HG02642 (cell line): Measurements from ENCODE around the gene PDCD2.
A peak's percentile ranks its signal among the peaks of the same experiment; 100 is the strongest.
"Not testable (repeated sequence)": the region's sequence is repeated elsewhere in the genome, so short reads cannot be mapped to it uniquely, and the experiment has no call there.

Source experiments
- ATAC-seq: cut with Tn5 transposase; IDR thresholded peaks from one replicate; pipeline ENCODE4 v1.9.1; 2021; ENCODE audit warnings: mild to moderate bottlenecking; ENCODE audit not compliant: unreplicated experiment, poor library complexity

Gene PDCD2

DNA sequence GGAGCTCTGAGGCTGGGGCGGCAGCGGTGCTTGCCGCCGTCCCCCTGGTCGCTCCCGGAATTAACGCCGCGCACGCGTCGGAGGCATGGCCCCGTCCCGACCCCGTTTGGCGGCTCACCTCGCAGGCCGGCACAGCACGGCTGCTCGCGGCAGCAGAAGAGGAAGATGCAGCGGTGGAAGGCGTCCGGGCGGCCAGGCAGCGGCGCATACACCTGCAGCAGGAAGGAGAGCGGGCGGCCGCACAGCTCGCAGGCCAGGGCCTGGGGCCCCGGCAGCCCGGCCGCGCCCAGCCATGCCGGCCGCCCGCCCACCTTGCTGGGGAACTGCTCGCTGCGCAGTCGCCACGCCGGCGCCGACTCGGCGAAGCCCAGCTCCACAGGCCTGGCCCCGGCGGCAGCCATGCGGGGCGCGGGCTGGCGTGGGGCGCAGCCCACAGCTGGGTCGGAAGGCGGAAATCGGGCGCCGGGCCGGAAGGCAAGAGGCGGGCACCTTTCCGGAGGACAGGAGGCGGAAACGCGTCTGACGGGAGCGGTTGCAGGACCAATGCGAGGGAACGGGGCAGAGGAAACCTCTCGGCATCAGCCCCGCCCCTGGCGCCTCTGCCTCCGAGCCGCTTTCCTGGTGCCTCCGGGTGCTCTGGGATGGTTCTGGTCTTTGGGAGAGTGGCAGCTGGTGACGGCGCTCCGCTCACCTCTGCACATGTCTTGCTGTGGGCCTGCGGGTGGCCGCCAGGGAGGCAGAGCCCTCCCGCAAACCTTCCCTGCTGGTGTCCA, at the start of gene PDCD2:
PDCD2 (minus strand) TSS at position 457 of the 773 bp plus-strand sequence; CDS start at position 401, 56 bp downstream.
- ATAC-seq = peak; percentile 98

DNA sequence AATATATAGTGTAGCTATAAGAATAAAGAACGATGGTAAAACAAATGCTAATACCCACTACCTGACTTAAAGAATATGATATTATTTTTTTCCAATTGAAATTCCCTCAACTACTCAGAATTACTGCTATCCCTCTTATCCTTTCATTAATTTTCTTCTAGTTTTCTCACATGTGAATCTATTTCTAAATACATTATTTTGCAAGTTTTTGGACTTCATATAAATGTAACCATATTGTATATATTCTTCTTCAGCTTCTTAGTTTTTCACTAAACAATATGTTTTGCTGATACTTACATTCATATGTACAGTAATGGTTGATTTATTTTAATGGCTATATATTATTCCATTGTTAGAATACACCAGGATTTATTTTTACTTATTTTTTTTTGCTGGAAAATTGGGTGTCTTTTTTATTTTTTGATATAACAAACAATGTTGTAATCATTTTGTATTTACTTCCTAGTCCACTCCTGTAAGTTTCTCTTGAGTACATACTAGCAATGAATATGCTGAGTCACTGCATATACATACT, 31.6 kb upstream of the PDCD2 start:
- ATAC-seq = not testable (repeated sequence)

- ATAC-seq = peak; percentile 97
Observed at GRCh38 chr6:170612256-170612804, 27.9 kb upstream of the PDCD2 start.

DNA sequence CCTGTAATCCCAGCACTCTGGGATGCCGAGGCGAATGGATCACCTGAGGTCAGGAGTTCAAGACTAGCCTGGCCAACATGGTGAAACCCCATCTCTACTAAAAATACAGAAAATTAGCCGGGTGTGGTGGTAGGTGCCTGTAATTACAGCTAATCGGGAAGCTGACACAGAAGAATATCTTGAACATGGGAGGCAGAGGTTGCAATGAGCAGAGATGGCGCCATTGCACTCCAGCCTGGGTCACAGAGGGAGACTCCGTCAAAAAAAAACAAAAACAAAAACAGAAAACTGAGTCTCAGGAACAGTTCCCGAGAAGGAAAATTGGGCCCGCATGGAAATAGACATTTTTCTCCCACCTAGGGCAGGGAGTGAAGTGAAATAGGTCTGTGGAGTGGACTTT, 24.8 kb upstream of the PDCD2 start:
- not testable (repeated sequence) for ATAC-seq

DNA sequence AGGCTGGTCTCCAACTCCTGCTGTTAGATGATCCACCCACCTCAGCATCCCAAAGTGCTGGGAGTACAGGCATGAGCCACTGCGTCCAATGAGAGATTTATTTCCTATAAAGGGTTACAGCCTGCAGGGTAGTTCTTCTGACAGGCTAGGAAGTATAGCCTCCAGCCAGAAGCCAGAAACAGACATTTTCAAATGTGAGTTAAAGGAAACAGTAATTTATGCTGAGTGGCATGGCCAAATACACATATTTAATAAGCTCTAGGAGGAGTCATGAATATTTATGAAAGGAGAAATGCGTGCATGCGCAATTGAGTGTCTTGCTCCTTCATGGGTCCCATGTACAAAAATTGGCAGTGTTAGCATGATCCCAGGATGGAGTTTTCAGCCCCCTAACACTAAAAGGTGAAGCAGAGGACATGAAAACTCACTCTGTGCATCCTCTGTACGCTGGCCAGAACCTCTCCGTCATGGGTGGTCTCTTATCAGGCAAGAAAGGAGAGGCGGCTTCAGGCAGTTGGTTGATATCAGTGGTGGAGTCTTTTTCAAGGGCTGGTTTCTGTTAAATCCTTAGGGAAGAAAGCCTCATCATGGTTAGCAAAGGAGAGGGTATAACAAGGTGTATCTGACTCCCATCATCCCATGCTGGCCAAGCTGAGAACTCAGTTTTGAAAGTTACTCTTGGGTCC, 21.3 kb upstream of the PDCD2 start:
- no peak for ATAC-seq

DNA sequence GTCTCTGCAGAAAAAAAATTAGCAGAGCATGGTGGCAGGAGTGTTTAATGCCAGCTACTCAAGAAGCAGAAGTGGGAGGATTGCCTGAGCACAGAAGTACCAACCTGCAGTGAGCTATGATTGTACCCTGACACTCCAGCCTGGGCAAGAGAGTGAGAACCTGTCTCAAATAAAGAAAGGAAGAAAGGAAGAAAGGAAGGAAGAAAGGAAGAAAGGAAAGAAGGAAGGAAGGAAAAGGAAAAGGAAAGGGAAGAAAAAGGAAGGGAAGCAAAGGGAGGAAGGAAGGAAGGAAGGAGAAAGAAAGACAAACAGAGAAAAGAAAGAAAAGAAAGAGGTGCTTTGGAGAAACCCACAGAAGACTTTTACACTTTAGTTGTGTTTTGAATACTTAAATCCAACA, 12.8 kb upstream of the PDCD2 start:
- no peak for ATAC-seq

GRCh38 chr6:170596426-170596825, 12.0 kb upstream of the PDCD2 start:
- no peak for ATAC-seq

DNA sequence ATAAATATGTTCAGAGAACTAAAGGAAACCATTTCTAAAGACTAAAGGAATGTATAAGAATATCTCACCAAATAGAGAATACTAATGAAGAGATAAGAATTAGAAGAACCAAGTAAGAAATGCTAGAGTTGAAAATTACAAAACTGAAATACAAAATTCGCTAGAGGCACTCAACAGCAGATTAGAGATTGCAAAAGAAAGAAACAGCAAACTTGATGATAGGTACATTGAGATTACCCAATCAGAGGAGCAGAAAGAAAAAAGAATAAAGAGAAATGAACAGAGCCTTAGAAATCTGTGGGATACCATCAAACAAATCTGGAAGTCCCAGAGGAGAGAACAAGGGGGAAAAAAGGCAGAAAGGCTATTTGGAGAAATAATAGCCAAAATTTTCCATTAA, 6.3 kb upstream of the PDCD2 start:
- ATAC-seq = no peak

GRCh38 chr6:170584954-170585498, 589 bp upstream of the PDCD2 start:
- peak; percentile 32 for ATAC-seq

DNA sequence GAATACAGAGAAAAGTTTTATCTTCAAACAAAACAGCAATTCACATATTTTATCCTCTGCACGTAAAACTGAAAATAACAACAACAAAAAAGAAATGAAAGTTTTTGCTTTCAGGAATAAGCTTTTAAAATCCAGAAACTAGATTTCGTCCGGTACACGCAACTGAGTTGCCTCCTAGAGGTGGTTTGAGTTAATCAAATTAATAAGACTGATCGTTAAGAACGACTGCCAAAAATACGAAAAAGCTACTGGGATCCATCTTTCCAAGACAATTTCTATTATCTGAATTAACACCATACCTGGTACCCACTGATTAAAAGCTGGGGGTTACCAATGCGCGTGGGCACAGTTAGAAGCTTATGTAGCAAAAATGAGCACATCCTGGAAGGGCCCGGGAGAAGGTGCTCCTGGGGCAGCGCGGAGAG, 669 bp downstream of the PDCD2 start:
- no peak for ATAC-seq

DNA sequence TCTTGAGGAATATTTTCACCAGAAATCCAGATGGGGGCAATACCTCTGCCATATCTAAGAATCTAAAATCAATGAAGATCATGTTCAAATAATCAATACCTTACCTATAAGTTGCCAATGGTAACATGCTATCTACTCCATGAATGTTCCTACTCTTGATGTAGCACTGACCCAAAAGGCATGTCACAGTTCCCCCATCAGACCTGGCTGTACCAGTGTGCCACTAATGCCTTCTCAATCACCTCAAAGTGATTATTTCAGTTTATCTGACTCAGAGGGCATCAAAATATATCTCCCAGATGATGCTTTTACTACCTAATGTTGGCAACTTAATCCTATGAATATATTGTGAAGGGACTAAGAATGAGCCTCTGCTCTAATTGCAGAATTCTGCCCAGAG, 5.5 kb downstream of the PDCD2 start:
- ATAC-seq = no peak

- no peak for ATAC-seq
Observed at GRCh38 chr6:170575250-170575649, 9.2 kb downstream of the PDCD2 start.

DNA sequence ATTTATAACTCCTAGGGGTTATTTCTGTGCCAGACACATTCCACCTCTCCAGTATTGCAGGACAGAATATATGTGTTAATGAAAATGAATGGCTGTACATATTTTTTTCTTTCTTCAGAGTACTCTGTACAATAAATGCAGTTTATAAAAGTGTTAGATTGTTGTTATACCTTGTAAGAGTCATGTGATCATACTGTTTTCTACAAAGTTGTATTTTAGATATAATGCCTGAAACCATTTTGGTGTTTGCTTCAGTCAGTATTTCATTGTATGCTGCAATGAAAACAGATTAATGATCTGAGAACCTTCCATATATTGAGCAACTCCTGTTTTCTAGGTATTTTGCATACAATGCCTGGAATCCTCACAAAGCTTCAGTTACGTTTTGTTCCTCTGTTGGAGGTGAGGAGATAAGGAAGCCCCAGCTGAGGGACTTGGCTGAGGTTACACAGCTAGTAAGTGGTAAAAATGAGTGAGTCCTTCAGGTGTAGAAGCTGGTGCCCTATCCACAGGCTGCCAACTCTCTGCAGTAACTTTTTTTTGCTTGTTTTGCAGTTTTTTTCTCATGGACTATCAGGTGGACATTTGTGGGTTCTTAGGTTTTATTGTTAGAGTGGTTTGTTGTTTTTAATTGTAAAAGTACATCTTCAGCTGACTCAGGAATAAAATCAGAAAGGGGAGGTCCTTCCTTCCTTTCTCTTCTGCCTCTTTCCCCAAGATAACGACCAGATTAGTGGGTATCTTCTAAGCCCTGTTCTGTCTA, 11.6 kb downstream of the PDCD2 start:
- no peak for ATAC-seq

DNA sequence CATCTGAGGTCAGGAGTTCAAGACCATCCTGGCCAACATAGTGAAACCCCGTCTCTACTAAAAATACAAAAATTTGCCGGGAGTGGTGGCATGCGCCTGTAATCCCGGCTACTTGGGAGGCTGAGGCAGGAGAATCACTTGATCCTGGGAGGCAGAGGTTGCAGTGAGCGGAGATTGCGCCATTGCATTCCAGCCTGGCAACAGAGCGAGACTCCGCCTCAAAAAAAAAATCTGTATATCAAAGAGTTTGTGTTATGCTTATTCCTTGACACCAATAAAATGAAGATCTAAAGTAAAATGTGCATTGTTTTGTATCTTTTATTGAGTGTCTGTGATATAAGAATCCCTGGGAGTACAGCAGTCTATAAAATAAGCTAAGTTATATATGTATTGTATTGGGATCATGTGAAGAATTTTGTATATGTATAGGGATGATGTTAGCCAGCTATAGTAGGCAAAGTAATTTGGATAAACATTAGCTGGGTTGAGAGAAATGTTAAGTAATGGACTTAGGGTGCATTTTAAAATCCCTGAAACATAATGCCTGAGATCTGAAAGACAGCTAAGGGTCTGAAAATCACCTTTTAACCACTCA, 19.4 kb downstream of the PDCD2 start:
- ATAC-seq = no peak

DNA sequence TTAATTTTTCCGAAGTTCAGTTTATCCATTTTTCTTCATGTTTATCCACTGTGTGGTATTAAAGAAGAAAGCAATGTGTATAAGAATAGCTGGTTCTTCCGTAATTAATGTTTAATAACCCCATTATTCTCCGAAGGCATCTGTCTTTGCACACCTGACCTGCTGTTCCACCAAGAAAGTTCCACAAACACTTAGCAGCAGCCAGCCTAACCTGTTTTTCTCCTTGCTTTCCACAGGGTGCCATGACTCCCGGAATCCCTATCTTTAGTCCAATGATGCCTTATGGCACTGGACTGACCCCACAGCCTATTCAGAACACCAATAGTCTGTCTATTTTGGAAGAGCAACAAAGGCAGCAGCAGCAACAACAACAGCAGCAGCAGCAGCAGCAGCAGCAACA, 22.9 kb downstream of the PDCD2 start:
- ATAC-seq = no peak

DNA sequence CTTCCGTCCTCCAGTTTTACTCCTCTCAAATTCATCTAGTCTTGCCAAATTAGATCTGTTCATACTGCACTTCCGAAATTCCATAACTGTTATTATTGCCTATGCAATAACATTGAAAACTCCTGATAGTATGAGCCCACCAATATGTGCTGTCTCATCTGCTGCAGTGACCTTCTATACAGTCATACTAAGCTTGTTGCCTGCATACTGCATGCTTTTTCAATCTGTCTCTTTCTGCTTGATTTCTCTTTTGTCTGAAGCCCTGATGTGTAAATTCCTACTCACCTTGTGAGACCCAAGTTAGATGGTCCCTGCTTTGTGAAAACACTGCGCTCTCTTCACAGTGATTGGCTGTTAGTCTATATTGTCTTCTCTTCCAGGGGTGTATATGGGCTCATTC, 29.1 kb downstream of the PDCD2 start:
- no peak for ATAC-seq

DNA sequence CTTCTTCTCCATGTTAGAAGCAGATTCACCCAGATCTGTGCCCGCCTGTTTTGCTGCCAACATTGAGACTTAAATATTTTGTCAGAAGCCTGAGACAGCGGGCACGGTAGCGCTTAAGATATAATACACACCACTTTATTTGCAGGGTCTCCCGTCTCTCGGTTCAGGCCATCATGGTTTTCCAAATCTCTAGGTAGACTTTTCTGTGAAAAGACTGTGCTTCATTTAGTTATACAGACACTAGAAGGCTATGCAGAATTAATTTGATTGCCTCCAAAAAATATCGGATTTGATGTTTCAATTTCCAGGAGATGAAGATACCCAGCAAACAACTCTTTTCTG, 29.7 kb downstream of the PDCD2 start:
- no peak for ATAC-seq

DNA sequence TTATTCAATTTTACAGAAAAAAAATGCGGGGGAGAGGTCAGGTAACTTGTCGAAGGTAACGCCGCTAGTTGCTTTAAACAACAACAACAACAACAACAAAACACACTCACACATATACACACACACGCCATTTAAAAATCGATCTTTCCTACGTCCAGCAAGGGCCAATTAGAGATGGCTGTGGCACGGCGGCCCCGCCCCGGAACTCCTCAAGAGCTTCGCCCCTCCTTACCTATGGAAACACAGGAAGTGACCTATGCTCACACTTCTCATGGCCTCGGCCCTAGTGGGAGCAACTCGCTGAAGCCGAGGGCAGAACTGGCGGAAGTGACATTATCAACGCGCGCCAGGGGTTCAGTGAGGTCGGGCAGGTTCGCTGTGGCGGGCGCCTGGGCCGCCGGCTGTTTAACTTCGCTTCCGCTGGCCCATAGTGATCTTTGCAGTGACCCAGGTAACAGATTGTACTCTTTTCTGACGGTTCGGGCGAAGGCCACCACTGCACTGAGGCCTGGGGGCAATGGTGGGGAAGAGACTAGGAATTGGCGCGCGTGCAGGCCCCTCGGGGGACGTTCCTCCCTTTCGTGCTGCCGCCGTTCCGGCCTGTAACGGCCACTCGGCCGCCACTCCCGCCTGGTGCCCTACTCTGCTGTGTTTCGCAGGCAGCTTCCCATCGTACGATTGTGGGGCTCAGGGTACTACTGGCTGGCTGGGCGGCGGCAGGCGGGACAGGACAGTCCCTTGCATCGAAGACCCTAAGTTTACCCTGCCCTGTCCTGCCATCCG, 30.2 kb downstream of the PDCD2 start, which contains the start of gene TBP:
TBP (plus strand) TSS at position 357 of the 783 bp plus-strand sequence. CDS start 2,661 bp downstream, outside the sequence.
- peak; percentile 97 for ATAC-seq

- ATAC-seq = peak; percentile 37
Observed at GRCh38 chr6:170553534-170554012, 30.9 kb downstream of the PDCD2 start.
